RPMI7951 (cell line): ENCODE results near the gene EEA1. TPM values are rescaled to one million over a fixed set of nuclear protein-coding genes. Genes with fewer than 3 reads are reported as not detected.
A peak's percentile ranks its signal among the peaks of the same experiment; 100 is the strongest.

Experiments
- DNase-seq: peaks from one replicate; pipeline ENCODE4 v3.0.0-alpha.2; 2012; ENCODE audit warnings: low read depth
- total RNA-seq: library from RNA; depleted of rRNA; stranded (reverse); fragments of >200 nt; shearing (Covaris generic); gene quantifications from 2 replicates; pipeline ENCODE4 v1.2.3, GENCODE V29; 2014

EEA1 gene
- total RNA-seq, 1 experiment from 2014 or later: 13.5 TPM

DNA sequence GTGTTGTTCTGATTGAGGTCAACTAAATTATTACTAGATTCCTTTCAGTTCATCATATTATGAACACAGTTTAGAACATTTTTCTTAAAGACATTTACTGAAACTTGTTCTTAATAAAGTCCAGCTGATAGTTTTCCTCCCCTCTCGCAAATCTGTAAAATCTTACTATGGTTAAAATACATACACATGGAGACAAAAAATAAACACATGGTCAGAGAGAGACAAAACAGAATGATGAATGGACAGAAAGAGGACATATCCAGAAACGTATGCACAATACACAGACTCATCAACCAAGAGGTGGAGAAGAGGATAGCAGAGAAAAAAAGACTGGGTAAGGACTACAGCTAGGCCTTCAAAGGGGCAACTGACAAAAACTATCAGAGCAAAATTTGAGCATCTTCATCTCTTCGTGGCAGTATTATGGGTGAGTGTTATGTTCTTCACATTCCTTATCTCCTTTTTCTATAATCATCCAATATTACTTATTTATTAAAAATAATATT, 38.4 kb downstream of the EEA1 start:
- no peak for DNase-seq

DNA sequence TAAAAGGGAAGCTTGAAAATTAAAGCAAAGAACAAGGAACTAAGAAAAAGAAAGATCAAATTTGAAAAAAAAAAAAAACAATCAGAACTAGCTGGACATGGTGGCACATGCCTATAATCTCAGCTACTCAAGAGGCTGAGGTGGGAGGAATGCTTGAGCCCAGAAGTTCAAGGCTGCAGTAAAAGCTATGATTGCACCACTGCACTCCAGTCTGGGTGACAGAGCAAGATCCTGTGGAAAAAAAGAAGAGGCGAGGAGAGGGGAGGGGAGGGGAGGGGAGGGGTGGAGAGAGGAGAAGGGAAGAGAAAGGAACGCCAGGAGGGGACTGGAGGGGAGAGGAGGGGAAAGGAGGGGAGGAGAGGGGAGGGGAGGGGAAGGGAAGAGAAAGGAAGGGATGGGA, 43.0 kb downstream of the EEA1 start:
- no peak for DNase-seq

DNA sequence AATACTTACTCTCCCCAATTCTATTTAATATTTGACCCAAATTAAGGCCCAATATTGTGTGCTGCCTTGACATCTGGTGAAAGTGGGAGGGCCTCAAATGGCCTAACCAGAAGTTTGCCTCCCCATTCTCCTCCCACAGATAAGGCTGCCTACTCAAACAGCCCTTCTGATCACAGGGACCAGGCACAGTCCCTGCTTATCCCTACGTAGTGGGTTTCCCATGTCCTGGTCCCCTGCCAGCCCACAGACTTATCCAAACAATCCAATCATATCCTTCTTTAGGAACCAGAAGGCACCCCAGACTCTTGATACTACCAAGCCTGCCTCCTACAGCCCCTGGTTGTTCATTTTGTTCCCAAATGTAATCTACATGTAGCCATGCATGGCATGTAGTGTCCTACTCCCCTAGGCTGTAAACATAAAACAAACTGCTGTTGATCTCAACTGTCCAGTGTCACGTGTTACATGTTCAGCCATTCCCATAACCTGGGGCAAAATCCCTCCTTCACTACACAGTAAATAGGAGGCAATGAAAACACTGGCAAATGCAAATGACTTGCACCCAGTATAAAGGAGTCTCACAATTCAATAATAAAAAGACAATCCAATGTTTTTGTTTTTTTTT, 49.3 kb downstream of the EEA1 start:
- peak; percentile 35 for DNase-seq

DNA sequence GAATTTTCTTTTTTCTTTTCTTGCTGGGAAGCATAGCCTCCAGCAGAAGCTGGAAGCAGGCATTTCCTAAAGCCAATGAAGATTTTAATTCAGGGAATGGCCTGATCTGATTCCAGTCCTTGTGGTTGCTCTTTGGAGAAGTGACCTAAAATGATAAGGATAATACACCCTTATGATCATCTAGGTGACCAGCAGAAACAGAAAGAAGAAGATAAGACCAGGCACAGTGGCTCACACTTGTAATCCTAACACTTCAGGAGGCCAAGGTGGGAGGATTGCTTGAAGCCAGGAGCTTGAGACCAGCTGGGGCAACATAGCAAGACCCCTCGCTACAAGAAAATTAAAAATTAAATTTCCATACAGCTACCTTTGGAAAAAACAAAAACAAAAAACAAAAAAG, 51.2 kb downstream of the EEA1 start:
- DNase-seq: no peak

GRCh38 chr12:92876496-92876895, 52.6 kb downstream of the EEA1 start:
- DNase-seq: no peak

DNA sequence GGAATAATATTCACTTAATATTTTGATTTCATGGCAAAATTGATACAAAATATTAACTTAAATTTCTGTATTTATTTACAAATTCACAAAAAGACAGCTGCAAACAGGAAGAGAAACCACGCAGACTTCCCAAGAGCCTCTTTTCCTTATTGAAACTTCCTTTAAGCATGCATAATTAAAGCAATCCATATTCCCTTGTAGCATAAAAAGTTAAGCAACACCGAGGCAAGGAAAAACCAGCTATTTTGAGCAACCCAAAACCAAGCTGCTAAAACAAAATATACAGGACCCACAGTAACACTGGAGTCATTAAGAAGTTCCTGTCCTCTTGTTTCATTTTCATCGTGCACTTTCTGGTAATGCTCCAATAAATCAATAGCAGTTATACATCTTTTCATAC, 58.0 kb downstream of the EEA1 start:
- DNase-seq: no peak

- DNase-seq: no peak
Measured at GRCh38 chr12:92866418-92866817, 62.7 kb downstream of the EEA1 start.

DNA sequence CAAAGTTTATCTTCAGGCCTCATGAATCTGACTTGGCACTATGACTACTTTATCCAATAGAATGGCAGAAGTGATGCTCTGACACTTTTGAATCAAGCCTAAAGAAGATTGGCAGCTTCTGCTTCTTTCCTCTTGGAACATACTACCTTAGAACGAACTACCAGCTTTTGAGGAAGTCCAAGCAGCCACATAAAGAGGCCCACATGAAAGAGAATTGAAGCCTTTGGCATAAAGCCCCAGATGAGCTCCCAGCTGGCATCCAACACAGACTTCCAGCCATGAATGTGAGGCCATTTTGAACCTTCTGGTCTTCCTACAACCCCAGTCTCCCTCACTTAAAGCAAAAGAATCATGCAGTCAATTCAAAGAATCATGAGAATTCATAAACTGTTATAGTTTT, 65.8 kb downstream of the EEA1 start:
- DNase-seq: no peak

DNA sequence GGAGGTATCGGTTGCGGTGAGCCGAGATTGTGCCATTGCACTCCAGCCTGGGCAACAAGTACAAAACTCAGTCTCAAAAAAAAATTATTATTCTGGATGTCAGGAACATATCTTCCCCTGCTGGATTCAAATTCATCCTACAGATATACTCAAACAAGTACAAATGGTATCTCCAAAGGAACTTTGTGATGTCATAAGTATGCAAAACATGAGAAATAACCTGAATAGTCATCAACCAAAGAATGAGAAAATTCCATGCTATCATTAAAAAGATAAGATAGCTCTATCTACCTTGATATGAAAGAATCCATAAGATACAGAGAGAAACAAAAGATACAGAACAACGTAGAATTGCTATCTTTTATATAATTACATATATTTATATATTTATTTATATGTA, 67.7 kb downstream of the EEA1 start:
- DNase-seq: no peak

DNA sequence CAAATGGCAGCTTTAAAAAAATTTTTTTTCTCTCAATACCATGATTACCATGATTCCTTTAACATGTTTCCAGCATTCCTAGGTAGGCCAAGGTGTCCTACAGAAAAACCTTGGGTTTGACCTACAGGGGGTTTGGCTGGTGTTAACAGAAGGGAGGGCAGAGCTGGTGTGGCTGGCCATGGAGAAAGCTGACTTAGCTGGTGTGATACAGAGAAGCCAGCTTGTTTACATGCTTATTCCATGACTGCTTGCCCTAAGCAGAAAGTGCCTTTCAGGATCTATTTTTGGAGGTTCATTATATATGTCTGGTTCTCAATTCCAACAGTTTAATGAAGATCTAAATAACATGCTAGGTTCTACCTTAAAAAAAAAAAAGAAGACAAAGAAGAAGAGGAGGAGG, 68.6 kb downstream of the EEA1 start:
- no peak for DNase-seq

DNA sequence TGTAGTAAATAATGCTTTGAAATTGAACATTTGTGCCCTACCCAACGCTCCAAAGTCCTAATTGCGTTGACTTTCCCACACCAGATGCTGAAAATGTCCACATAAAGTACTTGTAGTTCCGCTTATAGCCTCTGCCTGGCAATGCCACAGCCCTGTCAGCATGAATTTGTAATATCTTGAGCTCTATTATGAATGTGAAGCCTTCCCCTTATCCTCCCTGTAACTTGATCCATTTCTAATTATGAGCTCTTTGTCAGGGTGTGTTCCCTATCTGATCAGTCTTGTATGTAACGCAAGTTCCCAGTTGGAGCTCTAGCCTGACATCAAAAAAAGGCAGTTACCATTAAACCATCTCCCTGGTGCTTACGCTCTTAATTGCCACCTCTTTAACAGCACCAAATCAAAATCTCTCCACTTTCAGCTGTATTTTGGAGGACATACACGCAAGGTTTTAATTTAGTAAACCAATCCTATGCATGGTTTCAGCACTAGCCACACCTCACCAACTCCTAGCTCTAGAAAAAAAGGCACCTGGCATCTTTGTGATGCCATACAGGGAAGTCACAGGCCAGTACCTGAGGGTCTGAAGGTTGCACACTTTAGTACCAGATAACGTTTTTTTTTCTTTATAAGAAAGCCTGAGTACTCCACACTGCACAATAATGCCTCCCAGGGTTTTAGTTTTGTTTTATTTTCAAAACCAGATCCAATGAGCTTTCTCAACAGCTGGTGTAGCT, 69.3 kb downstream of the EEA1 start:
- DNase-seq: no peak

- DNase-seq: no peak
Measured at GRCh38 chr12:92857818-92858217, 71.3 kb downstream of the EEA1 start.

DNA sequence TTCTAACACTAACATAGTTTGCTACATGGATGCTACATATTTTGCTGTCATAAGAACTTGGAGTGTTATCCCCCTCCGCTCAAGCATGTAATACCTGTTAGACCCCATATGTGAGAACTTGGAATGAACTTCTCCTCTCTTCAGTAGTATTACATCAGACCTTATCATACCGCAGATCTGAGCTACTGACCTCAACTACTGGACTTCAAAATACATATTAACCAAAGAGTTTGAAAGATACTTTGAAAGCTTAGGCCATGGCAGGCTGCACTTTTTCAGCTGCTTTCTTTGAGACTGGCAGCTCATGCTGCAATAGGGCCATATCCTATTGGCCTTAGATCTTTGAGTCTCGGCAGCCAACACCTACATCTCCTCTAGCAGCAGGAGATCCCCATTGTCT, 74.8 kb downstream of the EEA1 start:
- DNase-seq: no peak

DNA sequence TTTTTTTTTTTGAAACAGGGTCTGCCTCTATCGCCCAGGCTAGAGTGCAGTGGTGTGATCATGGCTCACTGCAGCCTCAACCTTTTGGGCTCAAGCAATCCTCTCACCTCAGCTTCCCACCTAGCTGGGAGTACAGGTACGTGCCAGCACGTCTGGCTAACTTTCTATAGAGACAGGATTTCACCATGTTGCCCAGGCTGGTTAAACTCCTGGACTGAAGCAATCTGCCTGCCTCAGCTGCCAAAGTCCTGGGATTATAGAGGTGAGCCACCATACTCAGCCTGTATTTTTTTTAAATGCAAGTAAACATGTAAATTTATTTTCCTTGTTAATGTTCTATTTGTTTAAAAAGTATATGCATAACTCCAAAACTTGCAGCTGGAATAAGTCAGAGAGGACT, 80.4 kb downstream of the EEA1 start:
- DNase-seq: no peak

DNA sequence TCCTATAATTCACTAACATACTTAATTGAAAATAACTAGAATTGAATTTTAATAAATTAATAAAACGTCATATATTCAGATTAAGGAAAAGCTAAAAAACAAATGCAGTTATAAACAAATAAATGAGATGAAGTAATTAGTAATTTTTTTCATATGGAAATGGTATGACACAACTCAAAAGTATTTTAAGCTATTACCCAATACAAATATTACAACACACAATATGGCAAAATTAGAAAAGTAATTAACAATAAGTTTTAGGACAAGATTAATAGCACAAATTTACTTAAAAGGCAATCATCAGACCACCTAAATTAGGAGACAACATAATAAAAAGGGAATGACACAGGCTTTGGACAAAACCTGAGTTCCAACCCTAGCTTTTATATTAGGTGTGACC, 81.7 kb downstream of the EEA1 start:
- no peak for DNase-seq

DNA sequence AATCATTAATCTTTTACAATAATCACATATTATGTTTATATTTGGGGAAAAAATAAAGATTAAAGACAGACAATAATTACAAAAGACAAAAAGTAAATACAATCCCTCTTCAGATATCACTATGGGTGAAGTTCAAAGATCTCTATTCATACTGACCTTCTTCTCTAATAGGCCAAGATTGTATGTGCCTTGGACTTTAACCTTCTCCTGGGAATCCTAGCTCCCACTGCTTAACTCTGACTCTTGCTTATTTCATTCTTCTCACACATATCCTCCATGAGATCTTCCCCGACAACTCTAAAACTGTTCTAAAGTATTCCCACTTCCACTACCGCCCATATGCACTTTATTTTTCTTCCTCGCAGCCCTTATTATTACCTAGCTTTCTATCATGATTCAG, 83.8 kb downstream of the EEA1 start:
- no peak for DNase-seq

GRCh38 chr12:92844151-92844763, 84.8 kb downstream of the EEA1 start:
- DNase-seq: no peak

GRCh38 chr12:92829686-92830282, 99.3 kb downstream of the EEA1 start:
- DNase-seq: no peak

- DNase-seq: no peak
Measured at GRCh38 chr12:92828565-92828964, 100.5 kb downstream of the EEA1 start.

GRCh38 chr12:92827836-92828431, 101.2 kb downstream of the EEA1 start:
- DNase-seq: peak; percentile 37

GRCh38 chr12:92821142-92821541, 108.0 kb downstream of the EEA1 start:
- no peak for DNase-seq

DNA sequence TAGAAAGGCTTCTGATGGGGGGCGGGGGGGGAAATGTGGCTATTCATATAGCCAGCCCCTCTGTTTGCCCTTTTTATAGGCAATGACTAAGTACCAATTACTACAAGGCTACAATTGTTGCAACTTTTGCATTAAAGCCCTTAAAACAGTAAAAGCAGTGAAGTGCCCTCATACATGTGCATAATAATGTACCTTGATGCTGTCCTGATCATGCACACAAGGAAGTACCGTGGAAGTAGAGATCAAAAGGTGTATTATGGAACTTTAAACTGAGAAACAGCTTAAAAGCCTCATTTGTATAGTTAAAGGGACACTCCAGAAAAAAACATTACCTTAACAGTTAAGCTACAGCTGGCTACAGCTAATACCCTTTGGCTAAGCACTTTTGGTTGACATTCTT, 114.5 kb downstream of the EEA1 start:
- peak; percentile 1 for DNase-seq
